Inflammatory macrophage treated with lipopolysaccharide for 1 hour (primary cell): ENCODE measurements around the gene PRM1.

ENCODE experiments used
- DNase-seq, 2 donors: peaks; one replicate each; pipeline ENCODE4 v3.0.0-alpha.2; 2020 to 2022

The PRM1 gene

DNA sequence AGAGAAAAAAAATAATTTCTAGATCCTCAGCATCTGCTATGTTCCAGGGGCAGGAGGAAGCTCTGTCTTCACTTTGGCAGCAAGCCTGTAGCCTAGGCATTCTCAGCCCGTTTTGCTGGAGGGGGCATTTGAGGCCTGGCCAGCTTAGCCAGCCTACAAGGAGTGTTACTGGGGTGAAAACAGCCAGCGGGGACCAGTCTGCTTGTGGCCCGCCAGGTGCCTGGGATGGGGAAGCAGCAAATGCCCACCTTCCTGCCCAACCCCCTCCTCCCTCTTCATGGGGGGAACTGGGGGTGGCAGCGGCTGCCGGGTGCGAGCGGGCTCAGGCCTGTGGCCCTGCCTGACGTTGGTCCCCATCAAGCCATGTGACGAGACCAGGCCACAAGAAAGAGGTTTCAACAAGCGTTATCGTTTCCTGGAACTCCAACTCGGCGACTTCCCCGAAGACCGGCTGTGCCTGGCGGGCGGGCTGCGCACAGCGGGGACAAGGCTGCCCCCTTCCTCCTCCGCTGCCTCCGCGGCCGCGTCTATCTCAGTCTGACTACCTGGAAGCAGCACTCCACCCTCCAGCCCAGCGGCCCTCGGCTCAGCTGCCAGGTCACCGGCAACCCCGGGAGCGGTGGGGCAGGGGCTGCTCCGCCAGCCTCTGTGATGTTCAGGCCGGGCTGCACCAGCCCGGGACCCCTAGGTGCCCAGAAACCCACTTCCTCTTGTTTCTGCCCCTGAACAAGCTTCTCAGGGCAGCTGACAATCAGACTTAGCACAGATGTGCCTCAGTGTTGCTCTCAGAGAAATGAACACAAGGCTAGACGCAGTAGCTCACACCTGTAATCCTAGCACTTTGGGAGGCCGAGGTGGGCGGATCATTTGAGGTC, 48.0 kb downstream of the PRM1 start:
- DNase-seq, result peak in 1 of 2 donors; percentile 50

DNA sequence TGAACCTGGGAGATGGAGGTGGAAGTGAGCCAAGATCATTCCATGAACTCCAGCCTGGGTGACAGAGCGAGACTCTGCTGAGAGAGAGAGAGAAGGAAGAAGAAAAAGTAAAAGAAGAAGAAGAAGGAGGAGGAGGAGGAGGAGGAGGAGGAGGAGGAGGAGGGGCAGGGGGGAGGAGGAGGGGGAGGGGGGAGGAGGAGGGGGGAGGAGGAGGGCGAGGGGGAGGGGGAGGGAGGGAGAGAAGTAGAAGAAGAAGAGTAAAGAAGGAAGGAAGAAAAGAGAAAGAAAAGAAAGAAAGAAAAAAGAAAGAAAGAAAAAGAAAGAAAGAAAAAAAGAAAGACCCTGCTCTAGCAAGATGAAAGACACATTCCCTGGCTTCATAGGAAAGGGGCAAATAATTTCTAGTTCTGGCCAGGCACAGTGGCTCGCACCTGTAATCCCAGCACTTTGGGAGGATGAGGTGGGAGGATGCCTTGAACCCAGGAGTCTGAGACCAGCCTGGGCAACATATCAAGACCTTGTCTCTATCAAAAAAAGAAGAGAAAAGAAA, 48.8 kb downstream of the PRM1 start:
- no peak for DNase-seq

DNA sequence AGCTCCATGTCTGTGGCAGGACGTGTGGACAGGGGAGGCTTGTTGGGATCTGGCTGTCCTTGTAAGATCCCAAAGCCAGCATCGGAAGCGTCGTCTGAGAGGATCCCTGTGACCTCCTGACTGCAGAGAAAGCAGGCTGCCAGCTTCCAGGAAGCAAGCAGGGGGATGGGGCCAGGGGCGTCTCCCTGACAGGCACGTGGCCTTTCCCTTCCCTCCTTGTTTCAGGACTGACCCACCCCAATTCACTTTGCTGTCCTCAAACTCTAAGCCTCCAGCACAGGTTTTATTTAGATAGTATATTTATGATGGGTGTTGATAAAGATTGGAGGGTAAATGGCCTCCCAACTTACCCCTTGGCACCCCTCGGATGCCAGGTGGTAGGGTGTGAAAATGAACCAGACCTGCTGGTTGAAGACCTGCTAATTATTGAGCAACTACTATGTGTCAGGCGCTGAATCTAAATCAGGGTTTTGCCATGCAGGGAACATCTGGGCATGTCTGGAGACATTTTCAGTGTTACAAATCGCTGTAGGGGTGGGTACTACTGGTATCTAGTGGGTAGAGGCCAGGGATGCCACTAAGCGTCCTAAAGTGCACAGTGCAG, 49.7 kb downstream of the PRM1 start:
- DNase-seq, result no peak
